OCI-LY7 (cell line): ENCODE data around the gene SIK2. TPM values are rescaled to one million over a fixed set of nuclear protein-coding genes. Genes with fewer than 3 reads are reported as not detected.

ENCODE experiments used
- BruUV-seq: library from RNA; stranded (reverse); fragments of 400-500 nt; replicated peaks from 2 replicates; lab custom pipeline; 2021; lab: Mats Ljungman, UMichigan
- CTCF ChIA-PET: fragments of 300-600 bp; sonication (Branson Sonifier 250); formaldehyde crosslinking; loops from one replicate; lab custom pipeline; 2022; ENCODE audit warnings: antibody characterized with exemption; ENCODE audit not compliant: unreplicated experiment; lab: Charles Lee
- POLR2A ChIA-PET: fragments of 300-600 bp; sonication (Branson Sonifier 250); formaldehyde crosslinking; loops from one replicate; lab custom pipeline; 2022; ENCODE audit warnings: antibody characterized with exemption; lab: Charles Lee
- DNase-seq: peaks from one replicate; pipeline ENCODE4 v3.0.0-alpha.2; 2015; ENCODE audit warnings: low spot score
- H2AFZ ChIP-seq: fragments of 200-600 bp; sonication (generic), shearing (Covaris generic); 2 replicates; pipeline ENCODE4 v1.6.1; 2014; ENCODE audit warnings: mild to moderate bottlenecking, antibody characterized with exemption, low read length, moderate library complexity
- H3K27ac ChIP-seq: fragments of 200-600 bp; sonication (generic); 2 replicates; pipeline ENCODE4 v1.5.1; 2014; ENCODE audit warnings: mixed run types, low read depth, mild to moderate bottlenecking, moderate library complexity, low read length, inconsistent platforms; ENCODE audit not compliant: poor library complexity, severe bottlenecking
- H3K36me3 ChIP-seq: fragments of 200-600 bp; sonication (generic); 2 replicates; pipeline ENCODE4 v1.6.1; 2014; ENCODE audit warnings: mild to moderate bottlenecking, antibody characterized with exemption, low read length, moderate library complexity, mixed read lengths; ENCODE audit not compliant: insufficient read depth
- H3K4me1 ChIP-seq: fragments of 200-600 bp; sonication (generic); 2 replicates; pipeline ENCODE4 v1.5.1; 2014; ENCODE audit warnings: mild to moderate bottlenecking, low read length; ENCODE audit not compliant: insufficient read depth, poor library complexity, severe bottlenecking
- H3K4me2 ChIP-seq: fragments of 200-600 bp; sonication (generic); 2 replicates; pipeline ENCODE4 v1.6.1; 2014; ENCODE audit warnings: mild to moderate bottlenecking, low read length
- H3K4me3 ChIP-seq: fragments of 200-600 bp; sonication (generic); 2 replicates; pipeline ENCODE4 v1.5.1; 2014; ENCODE audit warnings: mild to moderate bottlenecking, low read depth, low read length; ENCODE audit not compliant: poor library complexity, severe bottlenecking
- H3K79me2 ChIP-seq: fragments of 200-600 bp; sonication (generic); 2 replicates; pipeline ENCODE4 v1.6.1; 2016; ENCODE audit warnings: low read depth, mild to moderate bottlenecking, low read length, moderate library complexity, mixed read lengths; ENCODE audit not compliant: insufficient read depth
- H3K9me2 ChIP-seq: fragments of 200-600 bp; sonication (generic); 2 replicates; pipeline ENCODE4 v1.6.1; 2016; ENCODE audit warnings: mild to moderate bottlenecking, low read length, mixed read lengths; ENCODE audit not compliant: insufficient read depth
- H3K9me3 ChIP-seq: fragments of 200-600 bp; sonication (generic); 2 replicates; pipeline ENCODE4 v1.6.1; 2014; ENCODE audit warnings: mild to moderate bottlenecking, mixed run types, low read length, mixed read lengths
- H4K20me1 ChIP-seq: fragments of 200-600 bp; sonication (generic); 2 replicates; pipeline ENCODE4 v1.6.1; 2014; ENCODE audit warnings: mild to moderate bottlenecking, antibody characterized with exemption, low read length, moderate library complexity, mixed read lengths; ENCODE audit not compliant: insufficient read depth
- CTCF ChIP-seq: fragments of 200-600 bp; sonication (generic); conservative IDR thresholded peaks from 2 replicates; pipeline ENCODE4 v1.5.1; 2014; ENCODE audit warnings: mild to moderate bottlenecking, antibody characterized with exemption, low read length, moderate library complexity, mixed read lengths
- EZH2phosphoT487 ChIP-seq: fragments of 200-600 bp; sonication (generic); IDR thresholded peaks from 2 replicates; pipeline ENCODE4 v1.6.1; 2018; ENCODE audit warnings: low read depth, borderline replicate concordance, mild to moderate bottlenecking, mixed run types, antibody characterized with exemption, low read length, moderate library complexity, mixed read lengths
- intact Hi-C: fragments of 100-400 bp; cut with micrococcal nuclease; formaldehyde crosslinking; loops from one replicate; pipeline ENCODE4 v1.10.0; 2022; ENCODE audit not compliant: unreplicated experiment
- total RNA-seq, 2 experiments: library from RNA; depleted of rRNA in 1 of 2; stranded (reverse); fragments of >200 nt in 1 of 2; shearing (Covaris generic) in 1 of 2; gene quantifications; 2 replicates each; pipeline ENCODE4 v1.2.3, GENCODE V29; 2014 to 2022

Gene SIK2
- total RNA-seq, 2 experiments from 2014 or later = 9.8 to 16.9 TPM

GRCh38 chr11:111707039-111707690 lies 104.9 kb downstream of the SIK2 start:
- no peaks in the 10 kb centered on the region for H3K4me1 ChIP-seq
- no peaks in the 10 kb centered on the region for H4K20me1 ChIP-seq
- no peak for DNase-seq
- H3K9me3 ChIP-seq = no peaks in the 10 kb centered on the region
- H3K79me2 ChIP-seq = no peaks in the 10 kb centered on the region
- H3K4me2 ChIP-seq = no peak overlapping the region
- intact Hi-C loops = no loop called here
- H3K4me3 ChIP-seq = no peak overlapping the region
- H2AFZ ChIP-seq = no peak overlapping the region
- H3K36me3 ChIP-seq = peaks cover 80% of the 10 kb centered on the region
- H3K9me2 ChIP-seq = no peaks in the 10 kb centered on the region
- TF ChIP-seq CTCF (no peak), EZH2phosphoT487 (no peak)
- no TSS peak for BruUV-seq
- no peak overlapping the region for H3K27ac ChIP-seq
- CTCF ChIA-PET = no interaction called here
- POLR2A ChIA-PET = interaction anchor here (0.7 to 1.3 kb wide), 2 partner anchors 65 to 86 kb away, joined by 4 to 6 read pairs; no protein-coding TSS in a partner anchor

GRCh38 chr11:111707691-111708067 lies 105.4 kb downstream of the SIK2 start:
- H3K4me2 ChIP-seq = no peak overlapping the region
- ChIA-PET POLR2A (interaction anchor here (1.3 kb wide), 1 partner anchor 87 kb away, joined by 4 read pairs; no protein-coding TSS in a partner anchor), CTCF (no interaction called here)
- H3K9me3 ChIP-seq = no peaks in the 10 kb centered on the region
- no peak for TF ChIP-seq EZH2phosphoT487
- TF ChIP-seq CTCF = no peak
- no peak overlapping the region for H2AFZ ChIP-seq
- H3K36me3 ChIP-seq = peaks cover 85% of the 10 kb centered on the region
- no peak for DNase-seq
- no peaks in the 10 kb centered on the region for H3K79me2 ChIP-seq
- no peak overlapping the region for H3K4me3 ChIP-seq
- no peaks in the 10 kb centered on the region for H3K4me1 ChIP-seq
- H4K20me1 ChIP-seq = no peaks in the 10 kb centered on the region
- H3K27ac ChIP-seq = no peak overlapping the region
- no TSS peak for BruUV-seq
- intact Hi-C loops = no loop called here
- H3K9me2 ChIP-seq = no peaks in the 10 kb centered on the region

GRCh38 chr11:111714522-111714921 lies 112.3 kb downstream of the SIK2 start:
- Histone ChIP-seq H3K9me3 (no peaks in the 10 kb centered on the region), H3K27ac (peak overlapping the region; percentile 56), H3K4me2 (peak overlapping the region; percentile 66), H4K20me1 (no peaks in the 10 kb centered on the region), H3K4me3 (no peak overlapping the region), H3K36me3 (peaks cover 62% of the 10 kb centered on the region), H3K79me2 (no peaks in the 10 kb centered on the region), H3K4me1 (peaks cover 27% of the 10 kb centered on the region), H3K9me2 (no peaks in the 10 kb centered on the region), H2AFZ (no peak overlapping the region)
- BruUV-seq = no TSS peak
- intact Hi-C loops = loop anchor here (2.0 kb wide), 1 partner anchor 62 kb away; no protein-coding TSS in a partner anchor
- CTCF ChIA-PET = interaction anchor here (0.9 kb wide), 1 partner anchor 15 kb away, joined by 3 read pairs; no protein-coding TSS in a partner anchor
- peak; percentile 20 for DNase-seq
- no peak for TF ChIP-seq CTCF
- TF ChIP-seq EZH2phosphoT487 = no peak
- POLR2A ChIA-PET = interaction anchor here (0.5 to 2.0 kb wide), 8 partner anchors 9 to 713 kb away, joined by 3 to 9 read pairs (median 4); no protein-coding TSS in a partner anchor
